ENCODE measurements around the gene FOXC2.

DNA sequence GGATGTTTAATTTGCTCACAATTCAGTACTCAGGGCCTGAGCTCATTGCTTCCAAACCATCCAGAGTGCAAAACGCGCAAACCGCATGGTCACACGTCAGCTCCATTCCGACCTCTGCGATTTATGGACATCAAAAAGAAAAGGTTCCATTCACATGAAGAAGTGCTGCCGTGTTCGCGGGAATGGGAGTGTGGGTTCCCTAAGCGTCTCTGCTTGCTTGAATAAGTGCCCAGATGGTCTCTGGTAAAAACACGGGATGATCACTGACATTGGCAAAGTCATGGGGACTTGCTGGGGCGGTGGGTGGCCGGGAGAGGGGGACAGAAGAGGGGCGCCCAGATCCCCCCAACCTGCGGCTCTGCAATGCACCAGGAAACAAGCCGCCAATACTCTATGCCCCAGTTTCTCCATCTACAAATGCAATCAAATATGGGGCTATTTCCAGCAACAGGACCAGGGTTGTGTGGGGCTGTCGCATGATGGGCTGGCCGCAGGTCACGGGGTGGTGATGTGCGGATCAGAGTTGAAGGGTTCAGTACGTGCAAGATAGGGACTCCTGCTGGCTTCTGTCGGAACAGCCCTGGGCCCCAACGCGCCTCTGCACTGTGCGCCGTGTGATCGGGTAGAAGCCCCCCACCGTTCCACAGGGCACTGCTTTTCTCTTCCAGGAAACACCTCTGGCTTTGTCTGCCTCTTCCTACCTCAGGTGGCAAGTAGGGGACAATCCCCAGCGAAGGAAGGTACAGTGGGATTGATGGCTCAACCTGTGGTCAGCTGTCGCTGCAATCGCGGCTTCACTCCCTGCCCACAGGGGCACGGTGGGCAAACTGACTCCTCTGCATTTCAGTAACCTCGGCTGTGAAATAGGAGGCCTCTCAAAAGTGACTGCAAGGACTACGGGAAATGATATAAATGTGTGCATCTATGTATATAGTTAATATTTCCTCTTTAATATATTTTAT is 45.1 kb upstream of the FOXC2 start:
- TF ChIP-seq, protein P1, sequence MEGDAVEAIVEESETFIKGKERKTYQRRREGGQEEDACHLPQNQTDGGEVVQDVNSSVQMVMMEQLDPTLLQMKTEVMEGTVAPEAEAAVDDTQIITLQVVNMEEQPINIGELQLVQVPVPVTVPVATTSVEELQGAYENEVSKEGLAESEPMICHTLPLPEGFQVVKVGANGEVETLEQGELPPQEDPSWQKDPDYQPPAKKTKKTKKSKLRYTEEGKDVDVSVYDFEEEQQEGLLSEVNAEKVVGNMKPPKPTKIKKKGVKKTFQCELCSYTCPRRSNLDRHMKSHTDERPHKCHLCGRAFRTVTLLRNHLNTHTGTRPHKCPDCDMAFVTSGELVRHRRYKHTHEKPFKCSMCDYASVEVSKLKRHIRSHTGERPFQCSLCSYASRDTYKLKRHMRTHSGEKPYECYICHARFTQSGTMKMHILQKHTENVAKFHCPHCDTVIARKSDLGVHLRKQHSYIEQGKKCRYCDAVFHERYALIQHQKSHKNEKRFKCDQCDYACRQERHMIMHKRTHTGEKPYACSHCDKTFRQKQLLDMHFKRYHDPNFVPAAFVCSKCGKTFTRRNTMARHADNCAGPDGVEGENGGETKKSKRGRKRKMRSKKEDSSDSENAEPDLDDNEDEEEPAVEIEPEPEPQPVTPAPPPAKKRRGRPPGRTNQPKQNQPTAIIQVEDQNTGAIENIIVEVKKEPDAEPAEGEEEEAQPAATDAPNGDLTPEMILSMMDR (CRISPR knock-in tag; IDR thresholded peaks at IDR 0.05), result no peak
- TF ChIP-seq, protein P2, sequence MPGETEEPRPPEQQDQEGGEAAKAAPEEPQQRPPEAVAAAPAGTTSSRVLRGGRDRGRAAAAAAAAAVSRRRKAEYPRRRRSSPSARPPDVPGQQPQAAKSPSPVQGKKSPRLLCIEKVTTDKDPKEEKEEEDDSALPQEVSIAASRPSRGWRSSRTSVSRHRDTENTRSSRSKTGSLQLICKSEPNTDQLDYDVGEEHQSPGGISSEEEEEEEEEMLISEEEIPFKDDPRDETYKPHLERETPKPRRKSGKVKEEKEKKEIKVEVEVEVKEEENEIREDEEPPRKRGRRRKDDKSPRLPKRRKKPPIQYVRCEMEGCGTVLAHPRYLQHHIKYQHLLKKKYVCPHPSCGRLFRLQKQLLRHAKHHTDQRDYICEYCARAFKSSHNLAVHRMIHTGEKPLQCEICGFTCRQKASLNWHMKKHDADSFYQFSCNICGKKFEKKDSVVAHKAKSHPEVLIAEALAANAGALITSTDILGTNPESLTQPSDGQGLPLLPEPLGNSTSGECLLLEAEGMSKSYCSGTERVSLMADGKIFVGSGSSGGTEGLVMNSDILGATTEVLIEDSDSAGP (CRISPR knock-in tag; IDR thresholded peaks at IDR 0.05; ENCODE audit: borderline replicate concordance), result no peak
- TF ChIP-seq, protein P3, sequence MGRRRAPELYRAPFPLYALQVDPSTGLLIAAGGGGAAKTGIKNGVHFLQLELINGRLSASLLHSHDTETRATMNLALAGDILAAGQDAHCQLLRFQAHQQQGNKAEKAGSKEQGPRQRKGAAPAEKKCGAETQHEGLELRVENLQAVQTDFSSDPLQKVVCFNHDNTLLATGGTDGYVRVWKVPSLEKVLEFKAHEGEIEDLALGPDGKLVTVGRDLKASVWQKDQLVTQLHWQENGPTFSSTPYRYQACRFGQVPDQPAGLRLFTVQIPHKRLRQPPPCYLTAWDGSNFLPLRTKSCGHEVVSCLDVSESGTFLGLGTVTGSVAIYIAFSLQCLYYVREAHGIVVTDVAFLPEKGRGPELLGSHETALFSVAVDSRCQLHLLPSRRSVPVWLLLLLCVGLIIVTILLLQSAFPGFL (CRISPR knock-in tag; IDR thresholded peaks at IDR 0.05), result no peak
- TF ChIP-seq, protein P4, sequence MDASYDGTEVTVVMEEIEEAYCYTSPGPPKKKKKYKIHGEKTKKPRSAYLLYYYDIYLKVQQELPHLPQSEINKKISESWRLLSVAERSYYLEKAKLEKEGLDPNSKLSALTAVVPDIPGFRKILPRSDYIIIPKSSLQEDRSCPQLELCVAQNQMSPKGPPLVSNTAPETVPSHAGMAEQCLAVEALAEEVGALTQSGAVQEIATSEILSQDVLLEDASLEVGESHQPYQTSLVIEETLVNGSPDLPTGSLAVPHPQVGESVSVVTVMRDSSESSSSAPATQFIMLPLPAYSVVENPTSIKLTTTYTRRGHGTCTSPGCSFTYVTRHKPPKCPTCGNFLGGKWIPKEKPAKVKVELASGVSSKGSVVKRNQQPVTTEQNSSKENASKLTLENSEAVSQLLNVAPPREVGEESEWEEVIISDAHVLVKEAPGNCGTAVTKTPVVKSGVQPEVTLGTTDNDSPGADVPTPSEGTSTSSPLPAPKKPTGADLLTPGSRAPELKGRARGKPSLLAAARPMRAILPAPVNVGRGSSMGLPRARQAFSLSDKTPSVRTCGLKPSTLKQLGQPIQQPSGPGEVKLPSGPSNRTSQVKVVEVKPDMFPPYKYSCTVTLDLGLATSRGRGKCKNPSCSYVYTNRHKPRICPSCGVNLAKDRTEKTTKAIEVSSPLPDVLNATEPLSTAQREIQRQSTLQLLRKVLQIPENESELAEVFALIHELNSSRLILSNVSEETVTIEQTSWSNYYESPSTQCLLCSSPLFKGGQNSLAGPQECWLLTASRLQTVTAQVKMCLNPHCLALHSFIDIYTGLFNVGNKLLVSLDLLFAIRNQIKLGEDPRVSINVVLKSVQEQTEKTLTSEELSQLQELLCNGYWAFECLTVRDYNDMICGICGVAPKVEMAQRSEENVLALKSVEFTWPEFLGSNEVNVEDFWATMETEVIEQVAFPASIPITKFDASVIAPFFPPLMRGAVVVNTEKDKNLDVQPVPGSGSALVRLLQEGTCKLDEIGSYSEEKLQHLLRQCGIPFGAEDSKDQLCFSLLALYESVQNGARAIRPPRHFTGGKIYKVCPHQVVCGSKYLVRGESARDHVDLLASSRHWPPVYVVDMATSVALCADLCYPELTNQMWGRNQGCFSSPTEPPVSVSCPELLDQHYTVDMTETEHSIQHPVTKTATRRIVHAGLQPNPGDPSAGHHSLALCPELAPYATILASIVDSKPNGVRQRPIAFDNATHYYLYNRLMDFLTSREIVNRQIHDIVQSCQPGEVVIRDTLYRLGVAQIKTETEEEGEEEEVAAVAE (CRISPR knock-in tag; IDR thresholded peaks at IDR 0.05; ENCODE audit: borderline replicate concordance), result no peak
- TF ChIP-seq NR3C1 (CRISPR knock-in tag; IDR thresholded peaks at IDR 0.05) (no peak), MXI1 (IDR thresholded peaks at IDR 0.05; ENCODE audit: borderline replicate concordance, low read depth, low read length) (no peak), BRCA1 (CRISPR knock-in tag; IDR thresholded peaks at IDR 0.05) (no peak), SRF (IDR thresholded peaks at IDR 0.05; ENCODE audit: low read depth, low read length) (no peak), TAF1 (CRISPR knock-in tag; IDR thresholded peaks at IDR 0.05) (no peak)
- TF ChIP-seq, protein P5, sequence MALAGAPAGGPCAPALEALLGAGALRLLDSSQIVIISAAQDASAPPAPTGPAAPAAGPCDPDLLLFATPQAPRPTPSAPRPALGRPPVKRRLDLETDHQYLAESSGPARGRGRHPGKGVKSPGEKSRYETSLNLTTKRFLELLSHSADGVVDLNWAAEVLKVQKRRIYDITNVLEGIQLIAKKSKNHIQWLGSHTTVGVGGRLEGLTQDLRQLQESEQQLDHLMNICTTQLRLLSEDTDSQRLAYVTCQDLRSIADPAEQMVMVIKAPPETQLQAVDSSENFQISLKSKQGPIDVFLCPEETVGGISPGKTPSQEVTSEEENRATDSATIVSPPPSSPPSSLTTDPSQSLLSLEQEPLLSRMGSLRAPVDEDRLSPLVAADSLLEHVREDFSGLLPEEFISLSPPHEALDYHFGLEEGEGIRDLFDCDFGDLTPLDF (CRISPR knock-in tag; IDR thresholded peaks at IDR 0.05), result no peak
- TF ChIP-seq, protein P6, sequence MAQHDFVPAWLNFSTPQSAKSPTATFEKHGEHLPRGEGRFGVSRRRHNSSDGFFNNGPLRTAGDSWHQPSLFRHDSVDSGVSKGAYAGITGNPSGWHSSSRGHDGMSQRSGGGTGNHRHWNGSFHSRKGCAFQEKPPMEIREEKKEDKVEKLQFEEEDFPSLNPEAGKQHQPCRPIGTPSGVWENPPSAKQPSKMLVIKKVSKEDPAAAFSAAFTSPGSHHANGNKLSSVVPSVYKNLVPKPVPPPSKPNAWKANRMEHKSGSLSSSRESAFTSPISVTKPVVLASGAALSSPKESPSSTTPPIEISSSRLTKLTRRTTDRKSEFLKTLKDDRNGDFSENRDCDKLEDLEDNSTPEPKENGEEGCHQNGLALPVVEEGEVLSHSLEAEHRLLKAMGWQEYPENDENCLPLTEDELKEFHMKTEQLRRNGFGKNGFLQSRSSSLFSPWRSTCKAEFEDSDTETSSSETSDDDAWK (CRISPR knock-in tag; IDR thresholded peaks at IDR 0.05), result no peak
- TF ChIP-seq, protein P7, sequence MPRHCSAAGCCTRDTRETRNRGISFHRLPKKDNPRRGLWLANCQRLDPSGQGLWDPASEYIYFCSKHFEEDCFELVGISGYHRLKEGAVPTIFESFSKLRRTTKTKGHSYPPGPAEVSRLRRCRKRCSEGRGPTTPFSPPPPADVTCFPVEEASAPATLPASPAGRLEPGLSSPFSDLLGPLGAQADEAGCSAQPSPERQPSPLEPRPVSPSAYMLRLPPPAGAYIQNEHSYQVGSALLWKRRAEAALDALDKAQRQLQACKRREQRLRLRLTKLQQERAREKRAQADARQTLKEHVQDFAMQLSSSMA (CRISPR knock-in tag; IDR thresholded peaks at IDR 0.05), result no peak
